Measurements from ENCODE around the gene MACF1. TPM values are rescaled to one million over a fixed set of nuclear protein-coding genes. Genes with fewer than 3 reads are reported as not detected.
A peak's percentile ranks its signal among the peaks of the same experiment; 100 is the strongest.

Gene MACF1
- total RNA-seq, result 100 to 1,000 TPM; 386 to 627 (median 576) TPM

GRCh38 chr1:39204441-39205081 is at the start of gene MACF1:
Gene MACF1 (plus strand): TSS chr1:39204695. CDS start chr1:39205023, 328 bp downstream.
- peak within 1 kb of the TSS; percentile 44 to 54 (median 52) for H3K4me3 ChIP-seq
- 3% methylated on average over 9 of the region's 9 CpGs for WGBS
- peaks cover 32 to 86% (median 71%) of the 10 kb centered on the region in 4 donors for H3K4me1 ChIP-seq
- peak within 1 kb of the TSS; percentile 85 to 92 (median 89) for H3K27ac ChIP-seq (replicated peaks in 1 of 4)
- intact Hi-C loops (cut with DNase I), result no loop called here
- peaks cover 0 to 7% (median 0%) of the 10 kb centered on the region in 4 donors for H3K36me3 ChIP-seq
- peak; percentile 95 for DNase-seq (ENCODE audit: extremely low spot score)
- H3K27me3 ChIP-seq, result no peaks in the 10 kb centered on the region
- no peak for TF ChIP-seq POLR2A (IDR thresholded peaks at IDR 0.05; ENCODE audit: low read depth)
- TF ChIP-seq POLR2AphosphoS5 (IDR thresholded peaks at IDR 0.05), result peak; percentile 78 to 85
- no peak for TF ChIP-seq EP300 (IDR thresholded peaks at IDR 0.05)
- peak; percentile 42 to 69 (median 64) for TF ChIP-seq CTCF (IDR thresholded peaks at IDR 0.05)
- no peaks in the 10 kb centered on the region for H3K9me3 ChIP-seq

GRCh38 chr1:39157304-39157703 is 47.2 kb upstream of the MACF1 start:
- Histone ChIP-seq H3K27ac (replicated peaks in 1 of 4) (no peak overlapping the region), H3K36me3 (no peaks in the 10 kb centered on the region), H3K27me3 (no peaks in the 10 kb centered on the region), H3K9me3 (no peaks in the 10 kb centered on the region), H3K4me3 (no peak overlapping the region), H3K4me1 (peaks cover 60 to 93% (median 90%) of the 10 kb centered on the region in 4 donors)
- no peak for DNase-seq (ENCODE audit: extremely low spot score)
- intact Hi-C loops (cut with DNase I), result no loop called here
- TF ChIP-seq POLR2AphosphoS5 (IDR thresholded peaks at IDR 0.05), result no peak
- TF ChIP-seq CTCF (IDR thresholded peaks at IDR 0.05), result no peak
- TF ChIP-seq EP300 (IDR thresholded peaks at IDR 0.05), result no peak
- no peak for TF ChIP-seq POLR2A (IDR thresholded peaks at IDR 0.05; ENCODE audit: low read depth)

GRCh38 chr1:39158327-39159086 is 46.0 kb upstream of the MACF1 start:
- H3K27me3 ChIP-seq, result no peaks in the 10 kb centered on the region
- H3K9me3 ChIP-seq, result no peaks in the 10 kb centered on the region
- H3K4me1 ChIP-seq, result peaks cover 50 to 81% (median 77%) of the 10 kb centered on the region in 4 donors
- WGBS, result 62% methylated on average over 11 of the region's 11 CpGs
- no peak overlapping the region for H3K4me3 ChIP-seq
- no peaks in the 10 kb centered on the region for H3K36me3 ChIP-seq
- no peak for TF ChIP-seq POLR2AphosphoS5 (IDR thresholded peaks at IDR 0.05)
- no peak for TF ChIP-seq CTCF (IDR thresholded peaks at IDR 0.05)
- no peak for TF ChIP-seq EP300 (IDR thresholded peaks at IDR 0.05)
- TF ChIP-seq POLR2A (IDR thresholded peaks at IDR 0.05; ENCODE audit: low read depth), result no peak
- peak overlapping the region in 3 of 4 donors; percentile 21 to 36 (median 24) for H3K27ac ChIP-seq (replicated peaks in 1 of 4)
- intact Hi-C loops (cut with DNase I), result no loop called here
- DNase-seq (ENCODE audit: extremely low spot score), result no peak

GRCh38 chr1:39159224-39160036 is 45.1 kb upstream of the MACF1 start:
- Histone ChIP-seq H3K9me3 (no peaks in the 10 kb centered on the region), H3K27me3 (no peaks in the 10 kb centered on the region)
- TF ChIP-seq POLR2A (IDR thresholded peaks at IDR 0.05; ENCODE audit: low read depth), result no peak
- no peak for TF ChIP-seq POLR2AphosphoS5 (IDR thresholded peaks at IDR 0.05)
- TF ChIP-seq CTCF (IDR thresholded peaks at IDR 0.05), result no peak
- no peak for TF ChIP-seq EP300 (IDR thresholded peaks at IDR 0.05)

More at GRCh38 chr1:39159224-39160036, 45.1 kb upstream of the MACF1 start:
- H3K4me3 ChIP-seq, result no peak overlapping the region
- intact Hi-C loops (cut with DNase I), result no loop called here
- H3K4me1 ChIP-seq, result peaks cover 45 to 77% (median 74%) of the 10 kb centered on the region in 4 donors
- 80% methylated on average over 1 of the region's 1 CpG for WGBS
- peak overlapping the region in 2 of 4 donors; percentile 24 to 36 for H3K27ac ChIP-seq (replicated peaks in 1 of 4)
- DNase-seq (ENCODE audit: extremely low spot score), result no peak
- H3K36me3 ChIP-seq, result no peaks in the 10 kb centered on the region

Measured in esophagus muscularis mucosa (tissue), 4 donors.